Heart right ventricle (tissue), 16 donors: ENCODE data around the gene CD274. TPM values are rescaled to one million over a fixed set of nuclear protein-coding genes. Genes with fewer than 3 reads are reported as not detected.

Source experiments
- ATAC-seq, 8 donors: fragments of 200-7000 bp; cut with Tn5 transposase; one replicate each; pipeline ENCODE4 v1.9.1; 2020; ENCODE audit warnings: mild to moderate bottlenecking in 8 of 8, moderate library complexity in 8 of 8, moderate number of reproducible peaks in 1 of 8
- DNase-seq, 2 donors: peaks; one replicate each; pipeline ENCODE4 v3.0.0-alpha.2; 2020
- H3K27ac ChIP-seq, 10 donors: fragments of 200-600 bp; sonication (generic) in 2 of 10; one replicate each; pipeline versions ENCODE4 v1.5.0 to v1.8.0; 2020 to 2022; ENCODE audit warnings: mild to moderate bottlenecking in 3 of 10
- H3K27me3 ChIP-seq, 7 donors: fragments of 200-600 bp; one replicate each; pipeline ENCODE4 v1.8.0; 2021 to 2022; ENCODE audit warnings: mild to moderate bottlenecking in 2 of 7
- H3K36me3 ChIP-seq, 9 donors: fragments of 200-600 bp; sonication (generic) in 1 of 9; one replicate each; pipeline versions ENCODE4 v1.5.0 to v1.8.0; 2020 to 2022; ENCODE audit warnings: mild to moderate bottlenecking in 2 of 9
- H3K4me1 ChIP-seq, 9 donors: fragments of 200-600 bp; sonication (generic) in 1 of 9; one replicate each; pipeline versions ENCODE4 v1.5.0 to v1.8.0; 2020 to 2022; ENCODE audit warnings: mild to moderate bottlenecking in 4 of 9
- H3K4me3 ChIP-seq, 10 donors: fragments of 200-600 bp; sonication (generic) in 2 of 10; one replicate each; pipeline versions ENCODE4 v1.5.0 to v1.8.0; 2020 to 2022; ENCODE audit warnings: mild to moderate bottlenecking in 7 of 10, moderate library complexity in 2 of 10
- H3K9me3 ChIP-seq, 11 donors: fragments of 200-600 bp in 10 of 11; sonication (generic) in 2 of 11; one replicate each; pipeline versions ENCODE4 v1.5.0 to v1.8.0; 2013 to 2022; ENCODE audit warnings: mild to moderate bottlenecking in 2 of 11, control low read depth in 1 of 11, moderate library complexity in 1 of 11
- WGBS, 2 donors: extraction: QIAGEN DNeasy Blood & Tissue Kit; methylation state at CpG; one replicate each; pipeline ENCODE4 v1.1.7; 2013; ENCODE audit warnings: inconsistent platforms in 1 of 2; 5-methylcytosine and 5-hydroxymethylcytosine counted together
- intact Hi-C, 10 donors: fragments of 100-400 bp; cut with DNase I; formaldehyde crosslinking; loops; one replicate each; pipeline versions ENCODE4 v1.11.1 to v1.14.2; 2022
- polyA plus RNA-seq, 2 donors: library from polyadenylated mRNA; stranded (reverse); fragments of 200-250 nt; gene quantifications; one replicate each; pipeline ENCODE4 v1.2.3, GENCODE V29; 2013
- total RNA-seq, 10 donors: library from RNA; stranded (reverse); fragmentation: NEBNext Ultra II Directional in 3 of 10; extraction: Animal tissue kit (Norgen Biotek cat#: 25700) in 3 of 10; gene quantifications; one replicate each; pipeline versions ENCODE4 v1.2.1 to v1.2.4, GENCODE V29; 2021 to 2023
- TF ChIP-seq, protein P1 (sequence below), 9 donors: fragments of 200-600 bp; sonication (generic) in 2 of 9; IDR thresholded peaks; one replicate each; pipeline versions ENCODE4 v1.5.0 to v1.8.0; 2021 to 2022; ENCODE audit warnings: antibody characterized with exemption in 9 of 9, mild to moderate bottlenecking in 5 of 9, moderate library complexity in 1 of 9
- donor health status: Arrhythmogenic right ventricular cardiomyopathy.
- donor health status: ischemic (EF 13 %, LVEDD 7.1; RV severe dilation, severe dysfunction).
- donor health status: healthy with polysubstance abuse.
- donor health status: DM: no; HTN: yes; CAD: no.
- donor health status: DM: no; HTN: no; CAD: no.
- donor health status: ischemic (EF 25% LVEDD 6.9; RV normal size, moderate dysfunction).
- donor health status: ischemic (EF 25% LVEDD 5.7; RV mildly dilated, moderate dysfunction).
- donor health status: healthy.
- donor health status: DM: yes; HTN: yes; CAD: no.
- donor health status: Ischemic cardiomyopathy.
- donor health status: ischemic (EF 35%, LVEDD 5.7; RV mildly dilated, moderate dysfunction).
- donor health status: nonischemic (EF 11% LVEDD 7.7; RV severe dilation, severe dysfunction).
- donor health status: DM: yes; HTN: yes; CAD: no.
- donor health status: PGD.
- donor health status: ischemic (EF 29% LVEDD 5.4; RV normal size, mild dysfunction).
- donor health status: nonischemic (EF 23%, LVEDD 6.1; RV moderate dilation, normal function).

CD274 gene
- total and polyA plus RNA-seq, 12 donors, result 4.5 to 44.0 (median 13.5) TPM

DNA sequence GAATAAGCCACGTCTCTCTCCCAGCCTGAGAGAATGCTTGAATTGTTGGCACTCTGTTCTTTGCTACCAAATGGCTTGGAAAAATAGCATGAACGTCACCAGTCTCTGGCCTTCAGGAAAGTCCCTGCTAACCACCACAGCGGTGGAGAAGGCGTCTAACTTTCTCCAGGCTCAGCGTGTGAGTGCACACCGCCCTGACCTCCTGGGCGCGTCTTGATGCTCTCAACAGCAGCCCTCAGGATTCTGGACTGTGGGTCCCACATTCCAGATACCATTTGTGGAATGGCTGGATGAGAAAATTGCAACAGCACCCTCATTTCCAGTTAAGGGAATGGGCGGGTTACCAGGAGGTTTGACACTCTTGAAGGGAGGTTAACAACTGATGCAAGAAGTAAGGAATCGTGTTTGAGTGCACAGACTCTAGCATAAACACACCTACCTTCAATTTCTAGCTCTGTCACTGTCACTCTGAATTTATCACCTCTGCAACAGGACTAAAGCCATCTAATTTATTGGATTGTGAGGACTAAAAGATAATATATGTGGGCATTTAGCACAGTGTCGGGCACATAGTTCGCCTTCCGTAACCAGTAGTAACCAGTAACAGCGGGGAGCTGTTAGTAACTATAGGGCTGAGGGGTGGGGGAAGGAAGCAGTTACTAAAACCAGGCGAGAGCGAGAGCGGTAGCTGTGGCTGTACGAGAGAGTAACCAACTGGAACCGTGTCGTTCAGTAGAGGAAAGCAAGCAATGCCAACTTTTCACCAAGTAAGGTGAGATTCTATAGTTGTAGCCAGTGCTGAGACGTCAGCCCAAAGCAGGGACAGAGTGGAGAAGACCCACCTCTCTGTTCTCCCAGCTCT is 11.8 kb upstream of the CD274 start:
- no peaks in the 10 kb centered on the region for H3K27me3 ChIP-seq
- H3K27ac ChIP-seq, result peak overlapping the region; percentile 41 to 97 (median 92)
- WGBS, 2 donors, result 68 to 73% methylated on average over 21 of the region's 21 CpGs
- TF ChIP-seq, protein P1, sequence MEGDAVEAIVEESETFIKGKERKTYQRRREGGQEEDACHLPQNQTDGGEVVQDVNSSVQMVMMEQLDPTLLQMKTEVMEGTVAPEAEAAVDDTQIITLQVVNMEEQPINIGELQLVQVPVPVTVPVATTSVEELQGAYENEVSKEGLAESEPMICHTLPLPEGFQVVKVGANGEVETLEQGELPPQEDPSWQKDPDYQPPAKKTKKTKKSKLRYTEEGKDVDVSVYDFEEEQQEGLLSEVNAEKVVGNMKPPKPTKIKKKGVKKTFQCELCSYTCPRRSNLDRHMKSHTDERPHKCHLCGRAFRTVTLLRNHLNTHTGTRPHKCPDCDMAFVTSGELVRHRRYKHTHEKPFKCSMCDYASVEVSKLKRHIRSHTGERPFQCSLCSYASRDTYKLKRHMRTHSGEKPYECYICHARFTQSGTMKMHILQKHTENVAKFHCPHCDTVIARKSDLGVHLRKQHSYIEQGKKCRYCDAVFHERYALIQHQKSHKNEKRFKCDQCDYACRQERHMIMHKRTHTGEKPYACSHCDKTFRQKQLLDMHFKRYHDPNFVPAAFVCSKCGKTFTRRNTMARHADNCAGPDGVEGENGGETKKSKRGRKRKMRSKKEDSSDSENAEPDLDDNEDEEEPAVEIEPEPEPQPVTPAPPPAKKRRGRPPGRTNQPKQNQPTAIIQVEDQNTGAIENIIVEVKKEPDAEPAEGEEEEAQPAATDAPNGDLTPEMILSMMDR (IDR thresholded peaks at IDR 0.05), result no peak
- no peaks in the 10 kb centered on the region for H3K9me3 ChIP-seq
- H3K4me1 ChIP-seq, result peaks cover 0 to 26% (median 22%) of the 10 kb centered on the region in 9 donors
- intact Hi-C loops, result loop anchor here in 4 of 10 donors (1.0 to 10.0 kb wide), 6 partner anchors 12 to 674 kb away; partner anchors contain the start of genes JAK2 (in 2 of the 4) and CD274 (in 1 of the 4)
- peak in 5 of 8 donors; percentile 7 to 23 (median 18) for ATAC-seq
- DNase-seq, result no peak
- peaks cover 0 to 16% (median 0%) of the 10 kb centered on the region in 9 donors for H3K36me3 ChIP-seq
- peak overlapping the region in 9 of 10 donors; percentile 39 to 87 (median 67) for H3K4me3 ChIP-seq

DNA sequence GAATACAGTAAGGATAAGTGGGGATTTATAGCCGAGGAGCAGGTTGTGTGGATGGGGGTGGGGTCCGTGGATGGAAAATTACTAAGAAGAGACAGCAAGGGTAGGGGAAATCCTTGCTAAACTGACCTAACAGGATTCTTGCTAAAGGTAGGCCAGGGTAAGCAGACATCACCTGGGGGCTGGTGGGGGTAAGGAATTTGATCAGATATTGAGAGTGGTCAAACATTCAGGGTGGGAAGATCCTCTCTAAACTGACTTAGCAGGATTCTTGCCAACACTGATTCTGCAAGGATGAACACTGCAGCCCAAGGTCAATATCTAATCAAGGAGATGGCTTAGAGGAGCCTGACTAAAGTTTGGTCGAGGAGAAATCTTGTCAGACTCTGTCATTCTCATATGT is 9.9 kb upstream of the CD274 start:
- Histone ChIP-seq H3K27ac (no peak overlapping the region), H3K27me3 (no peaks in the 10 kb centered on the region), H3K4me1 (peaks cover 0 to 26% (median 22%) of the 10 kb centered on the region in 9 donors), H3K4me3 (no peak overlapping the region), H3K9me3 (no peaks in the 10 kb centered on the region), H3K36me3 (peaks cover 0 to 7% (median 0%) of the 10 kb centered on the region in 9 donors)
- TF ChIP-seq, protein P1 (IDR thresholded peaks at IDR 0.05), result no peak
- ATAC-seq (no peak), DNase-seq (no peak)
- WGBS, 2 donors, result 79 to 87% methylated on average over 3 of the region's 3 CpGs
- intact Hi-C loops, result loop anchor here in 5 of 10 donors (5.0 to 10.0 kb wide), 3 partner anchors 253 to 676 kb away; partner anchors contain the start of gene INSL6 (in 4 of the 5)

DNA sequence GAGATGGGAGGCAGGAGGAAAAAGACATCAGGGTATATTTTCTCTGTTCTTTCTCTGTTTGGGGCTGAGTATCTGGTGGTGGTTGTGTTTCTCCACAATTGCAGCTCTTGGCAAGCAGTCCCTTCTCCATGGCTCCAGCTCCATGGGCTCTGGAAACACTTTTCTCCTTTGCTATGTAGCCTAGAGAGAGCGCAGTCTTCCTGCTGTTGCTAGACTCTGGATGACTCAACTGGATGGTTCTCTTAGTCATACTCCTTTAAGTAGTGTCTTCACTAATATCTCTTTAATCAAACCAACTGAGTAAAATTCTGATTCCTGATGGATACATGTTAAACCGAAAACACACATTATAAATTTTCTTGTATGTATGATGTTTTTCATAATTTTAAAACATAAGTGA is 9.3 kb upstream of the CD274 start:
- TF ChIP-seq, protein P1 (IDR thresholded peaks at IDR 0.05), result no peak
- no peak overlapping the region for H3K27ac ChIP-seq
- H3K36me3 ChIP-seq, result peaks cover 0 to under 1% (median 0%) of the 10 kb centered on the region in 9 donors
- H3K9me3 ChIP-seq, result no peaks in the 10 kb centered on the region
- no peaks in the 10 kb centered on the region for H3K27me3 ChIP-seq
- ATAC-seq (no peak), DNase-seq (no peak)
- WGBS, 2 donors, result 97 to 100% methylated on average over 2 of the region's 2 CpGs
- H3K4me3 ChIP-seq, result no peak overlapping the region
- intact Hi-C loops, result loop anchor here in 5 of 10 donors (5.0 to 10.0 kb wide), 3 partner anchors 254 to 676 kb away; partner anchors contain the start of gene INSL6 (in 4 of the 5)
- peaks cover 0 to 25% (median 19%) of the 10 kb centered on the region in 9 donors for H3K4me1 ChIP-seq

DNA sequence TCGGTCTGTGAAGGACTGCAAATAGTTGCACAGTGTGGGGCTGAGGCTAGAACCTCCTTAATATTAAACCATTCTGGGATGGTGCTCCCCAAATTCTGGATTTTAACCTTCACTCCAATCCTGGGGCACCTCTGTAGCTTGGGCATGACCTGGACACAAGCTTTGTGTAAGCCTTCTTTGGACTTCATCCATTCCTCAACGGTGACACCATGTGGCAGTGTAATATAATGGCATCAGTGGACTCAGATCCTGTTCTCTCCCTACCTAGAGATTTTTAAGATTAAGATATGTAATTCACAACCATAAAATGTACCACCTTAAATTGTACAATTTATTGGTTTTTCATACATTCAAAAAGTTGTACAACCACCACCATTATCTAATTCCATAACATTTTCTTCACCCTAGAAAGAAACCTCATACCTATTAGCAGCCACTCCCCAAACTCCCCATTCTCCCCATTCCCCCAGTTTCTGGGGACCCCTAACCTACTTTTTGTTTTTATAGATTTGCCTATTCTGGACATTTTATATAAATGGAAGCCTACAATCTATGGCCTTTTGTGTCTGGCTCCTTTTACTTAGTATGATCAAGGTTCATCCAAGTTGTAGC is 7.8 kb upstream of the CD274 start:
- Histone ChIP-seq H3K27ac (no peak overlapping the region), H3K27me3 (no peaks in the 10 kb centered on the region), H3K36me3 (no peaks in the 10 kb centered on the region), H3K9me3 (no peaks in the 10 kb centered on the region), H3K4me3 (no peak overlapping the region), H3K4me1 (peaks cover 0 to 26% (median 7%) of the 10 kb centered on the region in 9 donors)
- DNase-seq, result peak in 1 of 2 donors; percentile 41
- 50 to 51% methylated on average over 2 of the region's 2 CpGs for WGBS, 2 donors
- ATAC-seq, result peak in 1 of 8 donors; percentile 19
- TF ChIP-seq, protein P1 (IDR thresholded peaks at IDR 0.05), result peak in 8 of 9 donors; percentile 16 to 70 (median 57)
- intact Hi-C loops, result loop anchor here in 6 of 10 donors (2.0 to 10.0 kb wide), 4 partner anchors 255 to 678 kb away; partner anchors contain the start of gene INSL6 (in 4 of the 6)
